HTR-8/SVneo (cell line): ENCODE measurements around the gene EFNA2.
"Not testable (repeated sequence)": the region's sequence is repeated elsewhere in the genome, so short reads cannot be mapped to it uniquely, and the experiment has no call there.

Source experiments
- DNase-seq: peaks from one replicate; pipeline ENCODE4 v3.0.0; 2011; ENCODE audit warnings: low spot score, mixed read lengths; ENCODE audit not compliant: insufficient read length
- FAIRE-seq: peaks from 2 replicates; lab custom pipeline; 2011; peaks lifted over from hg19 to GRCh38; lab: Jason Lieb, UNC

EFNA2 gene

GRCh38 chr19:1293782-1294604 lies 8.3 kb downstream of the EFNA2 start:
- DNase-seq, result no peak
- no peak for FAIRE-seq

GRCh38 chr19:1294688-1295087 lies 9.0 kb downstream of the EFNA2 start:
- FAIRE-seq (no peak), DNase-seq (no peak)

GRCh38 chr19:1295169-1296012 lies 9.7 kb downstream of the EFNA2 start:
- DNase-seq (no peak), FAIRE-seq (no peak)

- FAIRE-seq, result no peak
- DNase-seq, result no peak
These were observed 10.4 kb downstream of the EFNA2 start for GRCh38 chr19:1296078-1296477.

GRCh38 chr19:1296575-1297271 lies 11.1 kb downstream of the EFNA2 start:
- FAIRE-seq (no peak), DNase-seq (no peak)

GRCh38 chr19:1298235-1298634 lies 12.6 kb downstream of the EFNA2 start:
- FAIRE-seq, result no peak

GRCh38 chr19:1299801-1300200 lies 14.1 kb downstream of the EFNA2 start:
- no peak for DNase-seq
- no peak for FAIRE-seq

More at GRCh38 chr19:1298235-1298634, 12.6 kb downstream of the EFNA2 start:
- DNase-seq, result no peak

GRCh38 chr19:1300744-1301490 lies 15.2 kb downstream of the EFNA2 start:
- FAIRE-seq (no peak), DNase-seq (no peak)

GRCh38 chr19:1302533-1303239 lies 17.0 kb downstream of the EFNA2 start:
- FAIRE-seq, result no peak

GRCh38 chr19:1304197-1304924 lies 18.7 kb downstream of the EFNA2 start:
- FAIRE-seq, result no peak
- DNase-seq, result no peak

More at GRCh38 chr19:1302533-1303239, 17.0 kb downstream of the EFNA2 start:
- no peak for DNase-seq

- DNase-seq, FAIRE-seq: not testable (repeated sequence)
These were observed 19.7 kb downstream of the EFNA2 start for GRCh38 chr19:1305354-1305753.

GRCh38 chr19:1307320-1307719 lies 21.6 kb downstream of the EFNA2 start:
- DNase-seq (no peak), FAIRE-seq (no peak)

- FAIRE-seq, result no peak
- no peak for DNase-seq
These were observed 22.2 kb downstream of the EFNA2 start for GRCh38 chr19:1307755-1308303.

GRCh38 chr19:1308718-1309117 lies 23.0 kb downstream of the EFNA2 start:
- DNase-seq, result no peak
- no peak for FAIRE-seq

GRCh38 chr19:1309977-1310852 lies 24.5 kb downstream of the EFNA2 start:
- FAIRE-seq (no peak), DNase-seq (no peak)

- no peak for DNase-seq
- FAIRE-seq, result no peak
These were observed 25.1 kb downstream of the EFNA2 start for GRCh38 chr19:1310853-1311180.

- FAIRE-seq, result no peak
- DNase-seq, result no peak
These were observed 25.9 kb downstream of the EFNA2 start for GRCh38 chr19:1311543-1312091.
